Kidney (tissue), 14 donors: ENCODE data around the gene SENP2. TPM values are rescaled to one million over a fixed set of nuclear protein-coding genes. Genes with fewer than 3 reads are reported as not detected.

Source experiments
- DNase-seq, 5 donors: peaks; one replicate each; pipeline ENCODE4 v3.0.0-alpha.2; 2013 to 2020
- FAIRE-seq: peaks from 2 replicates; lab custom pipeline; 2012; peaks lifted over from hg19 to GRCh38; lab: Jason Lieb, UNC
- H3K27ac ChIP-seq, 2 donors: one replicate each; pipeline ENCODE4 v1.7.0; 2013; ENCODE audit warnings: low read depth in 2 of 2, low read length in 2 of 2, inconsistent platforms in 1 of 2
- H3K27me3 ChIP-seq: one replicate; pipeline ENCODE4 v1.7.1; 2013; ENCODE audit warnings: low read length, inconsistent platforms; ENCODE audit not compliant: control insufficient read depth, insufficient read depth
- H3K36me3 ChIP-seq, 3 donors: one replicate each; pipeline versions ENCODE4 v1.7.0 to v1.7.1; 2013; ENCODE audit warnings: low read length in 3 of 3, control low read depth in 1 of 3, inconsistent platforms in 1 of 3; ENCODE audit not compliant: insufficient read depth in 3 of 3, control insufficient read depth in 2 of 3
- H3K4me1 ChIP-seq, 3 donors: one replicate each; pipeline versions ENCODE4 v1.7.0 to v1.7.1; 2013; ENCODE audit warnings: low read length in 3 of 3, inconsistent platforms in 1 of 3, low read depth in 1 of 3; ENCODE audit not compliant: control insufficient read depth in 2 of 3, insufficient read depth in 2 of 3
- H3K4me3 ChIP-seq, 3 donors: one replicate each; pipeline versions ENCODE4 v1.7.0 to v1.8.1; 2013; ENCODE audit warnings: low read length in 3 of 3, control low read depth in 1 of 3, inconsistent platforms in 1 of 3
- H3K9ac ChIP-seq, 3 donors: one replicate each; pipeline versions ENCODE4 v1.7.0 to v1.7.1; 2013; ENCODE audit warnings: low read length in 3 of 3, control low read depth in 1 of 3, inconsistent platforms in 1 of 3
- H3K9me3 ChIP-seq, 3 donors: one replicate each; pipeline versions ENCODE4 v1.7.0 to v1.7.1; 2013; ENCODE audit warnings: low read length in 3 of 3, control low read depth in 1 of 3, inconsistent platforms in 1 of 3; ENCODE audit not compliant: control insufficient read depth in 2 of 3, insufficient read depth in 1 of 3
- intact Hi-C: fragments of 100-400 bp; cut with DNase I; formaldehyde crosslinking; loops from one replicate; pipeline ENCODE4 v1.11.1; 2022
- polyA plus RNA-seq: library from polyadenylated mRNA; stranded (reverse); fragments of 350-450 nt; fragmentation: Illumina TruSeq; extraction: RNeasy Lipid Tissue Mini Kit (QIAGEN cat#74804); gene quantifications from one replicate; pipeline ENCODE4 v1.2.3, GENCODE V29; 2014; ENCODE audit warnings: low read depth, low replicate concordance; ENCODE audit not compliant: insufficient read depth
- total RNA-seq: library from RNA; stranded (reverse); fragmentation: NEBNext Ultra II Directional; extraction: Animal tissue kit (Norgen Biotek cat#: 25700); gene quantifications from one replicate; pipeline ENCODE4 v1.2.1, GENCODE V29; 2021
- TF ChIP-seq, protein P1 (sequence below): IDR thresholded peaks from 3 replicates; pipeline ENCODE4 v1.5.1; 2012; ENCODE audit warnings: mild to moderate bottlenecking, moderate library complexity, borderline replicate concordance; ENCODE audit not compliant: insufficient read depth; ENCODE audit errors: extremely low read depth
- donor health status: control.
- donor health status: control.
- donor health status: control.
- donor health status: control.
- donor health status: control.
- donor health status: DM: yes; HTN: yes; CAD: no.
- donor health status: Normal renal cell carcinoma (clear cell type).

The SENP2 gene
- total and polyA plus RNA-seq, 2 donors from 2014 or later, result 10.8 to 29.6 TPM

DNA sequence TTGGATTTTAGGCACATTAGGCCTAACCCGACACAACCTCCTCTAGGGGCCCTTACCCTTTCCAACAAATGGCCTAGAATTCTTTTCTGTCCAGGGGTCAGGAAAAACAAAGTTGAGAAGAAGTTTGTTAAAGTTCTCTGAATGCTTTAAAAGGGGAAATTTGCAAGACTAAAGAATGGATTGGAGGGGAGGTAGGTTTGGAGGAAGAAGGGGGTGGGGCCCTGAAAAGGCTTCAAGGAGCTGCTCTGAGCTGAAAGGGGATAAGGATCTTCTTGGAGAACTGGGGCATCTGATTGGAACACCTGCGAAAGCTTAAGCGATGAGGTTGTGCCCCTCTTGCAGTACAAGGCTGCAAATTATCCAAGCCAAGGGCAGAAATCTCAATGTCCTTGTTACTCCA, 3.9 kb upstream of the SENP2 start:
- TF ChIP-seq, protein P1, sequence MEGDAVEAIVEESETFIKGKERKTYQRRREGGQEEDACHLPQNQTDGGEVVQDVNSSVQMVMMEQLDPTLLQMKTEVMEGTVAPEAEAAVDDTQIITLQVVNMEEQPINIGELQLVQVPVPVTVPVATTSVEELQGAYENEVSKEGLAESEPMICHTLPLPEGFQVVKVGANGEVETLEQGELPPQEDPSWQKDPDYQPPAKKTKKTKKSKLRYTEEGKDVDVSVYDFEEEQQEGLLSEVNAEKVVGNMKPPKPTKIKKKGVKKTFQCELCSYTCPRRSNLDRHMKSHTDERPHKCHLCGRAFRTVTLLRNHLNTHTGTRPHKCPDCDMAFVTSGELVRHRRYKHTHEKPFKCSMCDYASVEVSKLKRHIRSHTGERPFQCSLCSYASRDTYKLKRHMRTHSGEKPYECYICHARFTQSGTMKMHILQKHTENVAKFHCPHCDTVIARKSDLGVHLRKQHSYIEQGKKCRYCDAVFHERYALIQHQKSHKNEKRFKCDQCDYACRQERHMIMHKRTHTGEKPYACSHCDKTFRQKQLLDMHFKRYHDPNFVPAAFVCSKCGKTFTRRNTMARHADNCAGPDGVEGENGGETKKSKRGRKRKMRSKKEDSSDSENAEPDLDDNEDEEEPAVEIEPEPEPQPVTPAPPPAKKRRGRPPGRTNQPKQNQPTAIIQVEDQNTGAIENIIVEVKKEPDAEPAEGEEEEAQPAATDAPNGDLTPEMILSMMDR, result no peak
- no peaks in the 10 kb centered on the region for H3K27me3 ChIP-seq
- H3K4me3 ChIP-seq, result no peak overlapping the region
- H3K27ac ChIP-seq, result no peak overlapping the region
- no peaks in the 10 kb centered on the region for H3K36me3 ChIP-seq
- H3K9ac ChIP-seq, result no peak overlapping the region
- peaks cover 0 to 8% (median 7%) of the 10 kb centered on the region in 3 donors for H3K4me1 ChIP-seq
- FAIRE-seq, result no peak
- intact Hi-C loops, result no loop called here
- DNase-seq, result no peak
- H3K9me3 ChIP-seq, result no peaks in the 10 kb centered on the region

DNA sequence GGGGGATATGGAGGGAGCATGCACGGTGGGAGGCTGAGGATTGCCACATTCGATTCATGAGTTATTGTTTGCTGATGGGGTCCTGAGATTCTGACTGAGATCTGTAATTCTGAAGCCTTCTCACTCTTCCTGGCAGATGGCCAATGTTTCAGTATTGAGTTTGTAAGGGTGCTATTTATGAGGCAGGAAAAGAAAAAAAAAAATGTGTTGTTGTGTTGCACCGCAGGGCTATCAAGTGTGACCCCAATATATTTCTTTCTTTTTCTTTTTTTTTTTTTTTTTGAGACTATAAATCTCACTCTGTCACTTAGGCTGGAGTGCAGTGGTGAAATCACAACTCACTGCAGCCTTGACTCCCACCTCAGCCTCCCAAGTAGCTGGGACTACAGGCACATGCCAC, 3.2 kb upstream of the SENP2 start:
- Histone ChIP-seq H3K4me1 (peaks cover 0 to 8% (median 7%) of the 10 kb centered on the region in 3 donors), H3K9ac (no peak overlapping the region), H3K27ac (no peak overlapping the region), H3K4me3 (no peak overlapping the region), H3K27me3 (no peaks in the 10 kb centered on the region), H3K36me3 (no peaks in the 10 kb centered on the region), H3K9me3 (no peaks in the 10 kb centered on the region)
- FAIRE-seq (no peak), DNase-seq (no peak)
- TF ChIP-seq, protein P1, result no peak
- intact Hi-C loops, result no loop called here

DNA sequence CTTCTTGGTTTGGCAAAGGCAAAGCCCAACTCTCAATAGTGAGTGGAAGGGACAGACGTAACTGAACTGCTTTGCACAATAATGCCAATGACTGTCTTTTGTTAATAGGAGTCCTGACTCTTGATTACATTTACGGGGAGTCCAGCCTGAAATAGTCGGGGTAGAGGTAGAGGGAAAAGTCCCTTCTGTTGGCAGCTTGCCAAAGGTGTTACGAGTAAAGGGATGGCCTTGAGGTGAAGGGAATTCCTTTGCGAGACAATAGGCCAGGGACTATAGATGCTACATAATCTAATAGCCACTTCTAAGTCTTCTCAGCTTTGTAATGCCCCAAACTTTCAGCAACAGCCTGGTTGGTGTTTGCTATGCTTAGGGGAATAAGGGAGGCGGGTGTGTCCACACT, 2.2 kb upstream of the SENP2 start:
- FAIRE-seq, result no peak
- no peaks in the 10 kb centered on the region for H3K36me3 ChIP-seq

More for the DNA sequence above, 2.2 kb upstream of the SENP2 start:
- Histone ChIP-seq H3K27me3 (no peaks in the 10 kb centered on the region), H3K27ac (no peak overlapping the region), H3K9ac (no peak overlapping the region), H3K4me1 (peaks cover 0 to 13% (median 12%) of the 10 kb centered on the region in 3 donors), H3K9me3 (no peaks in the 10 kb centered on the region), H3K4me3 (no peak overlapping the region)
- peak in 1 of 5 donors; percentile 18 for DNase-seq
- TF ChIP-seq, protein P1, result no peak
- intact Hi-C loops, result no loop called here
